Testis (tissue), 2 donors: ENCODE results near the gene CKS1B.

Experiments used
- CTCF ChIP-seq, 3 experiments: fragments of 450-650 bp in 2 of 3; fragments of 200-600 bp in 1 of 3; sonication (generic) in 1 of 3; IDR thresholded peaks; one replicate each; pipeline ENCODE4 v1.5.1; 2016 to 2019; ENCODE audit warnings: antibody characterized with exemption in 3 of 3, mild to moderate bottlenecking in 2 of 3, moderate library complexity in 1 of 3
- POLR2A ChIP-seq: fragments of 450-650 bp; IDR thresholded peaks from one replicate; pipeline ENCODE4 v1.6.1; 2017; ENCODE audit warnings: antibody characterized with exemption, mild to moderate bottlenecking, moderate library complexity

- TF ChIP-seq POLR2A, result no peak
- TF ChIP-seq CTCF (IDR thresholded peaks at IDR 0.05), result no peak
Observed at GRCh38 chr1:155023627-155024026, 49.1 kb downstream of the CKS1B start.
